Measurements from ENCODE around the gene DNM2. TPM values are rescaled to one million over a fixed set of nuclear protein-coding genes. Genes with fewer than 3 reads are reported as not detected.

The DNM2 gene
- total RNA-seq, 1 experiment from 2014 or later: 131 TPM

DNA sequence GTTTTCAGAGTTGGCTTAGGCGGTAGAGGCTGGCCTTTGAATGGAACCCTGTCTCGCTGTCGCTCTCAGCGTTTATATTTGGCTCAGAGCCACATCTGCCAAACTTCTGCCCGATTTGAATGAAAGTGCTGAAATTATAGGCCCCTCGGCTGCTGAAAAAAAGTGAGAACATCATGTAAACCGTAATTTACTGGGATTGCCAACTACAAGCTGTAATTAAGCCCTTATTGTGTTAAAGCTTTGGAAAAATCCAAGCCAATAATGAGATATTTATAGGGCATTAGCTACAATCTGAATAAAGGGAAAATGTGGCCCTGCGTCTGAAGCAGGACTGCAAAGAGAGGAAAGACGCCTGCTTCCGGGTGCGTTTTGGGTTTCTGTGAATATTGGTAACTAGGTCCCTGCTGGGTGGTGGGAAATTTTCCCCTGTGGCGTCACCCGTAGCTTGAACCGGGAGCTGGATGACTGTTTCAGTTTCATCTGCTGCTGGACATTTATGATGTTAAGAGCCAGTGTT, 9.9 kb downstream of the DNM2 start (continued):
- TF ChIP-seq, protein P1, sequence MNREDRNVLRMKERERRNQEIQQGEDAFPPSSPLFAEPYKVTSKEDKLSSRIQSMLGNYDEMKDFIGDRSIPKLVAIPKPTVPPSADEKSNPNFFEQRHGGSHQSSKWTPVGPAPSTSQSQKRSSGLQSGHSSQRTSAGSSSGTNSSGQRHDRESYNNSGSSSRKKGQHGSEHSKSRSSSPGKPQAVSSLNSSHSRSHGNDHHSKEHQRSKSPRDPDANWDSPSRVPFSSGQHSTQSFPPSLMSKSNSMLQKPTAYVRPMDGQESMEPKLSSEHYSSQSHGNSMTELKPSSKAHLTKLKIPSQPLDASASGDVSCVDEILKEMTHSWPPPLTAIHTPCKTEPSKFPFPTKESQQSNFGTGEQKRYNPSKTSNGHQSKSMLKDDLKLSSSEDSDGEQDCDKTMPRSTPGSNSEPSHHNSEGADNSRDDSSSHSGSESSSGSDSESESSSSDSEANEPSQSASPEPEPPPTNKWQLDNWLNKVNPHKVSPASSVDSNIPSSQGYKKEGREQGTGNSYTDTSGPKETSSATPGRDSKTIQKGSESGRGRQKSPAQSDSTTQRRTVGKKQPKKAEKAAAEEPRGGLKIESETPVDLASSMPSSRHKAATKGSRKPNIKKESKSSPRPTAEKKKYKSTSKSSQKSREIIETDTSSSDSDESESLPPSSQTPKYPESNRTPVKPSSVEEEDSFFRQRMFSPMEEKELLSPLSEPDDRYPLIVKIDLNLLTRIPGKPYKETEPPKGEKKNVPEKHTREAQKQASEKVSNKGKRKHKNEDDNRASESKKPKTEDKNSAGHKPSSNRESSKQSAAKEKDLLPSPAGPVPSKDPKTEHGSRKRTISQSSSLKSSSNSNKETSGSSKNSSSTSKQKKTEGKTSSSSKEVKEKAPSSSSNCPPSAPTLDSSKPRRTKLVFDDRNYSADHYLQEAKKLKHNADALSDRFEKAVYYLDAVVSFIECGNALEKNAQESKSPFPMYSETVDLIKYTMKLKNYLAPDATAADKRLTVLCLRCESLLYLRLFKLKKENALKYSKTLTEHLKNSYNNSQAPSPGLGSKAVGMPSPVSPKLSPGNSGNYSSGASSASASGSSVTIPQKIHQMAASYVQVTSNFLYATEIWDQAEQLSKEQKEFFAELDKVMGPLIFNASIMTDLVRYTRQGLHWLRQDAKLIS (CRISPR knock-in tag; IDR thresholded peaks at IDR 0.05; ENCODE audit: borderline replicate concordance): no peak
- TF ChIP-seq MXD4 (CRISPR knock-in tag; IDR thresholded peaks at IDR 0.05; ENCODE audit: borderline replicate concordance) (no peak), ATF3 (CRISPR knock-in tag; conservative IDR thresholded peaks at IDR 0.05) (no peak)

DNA sequence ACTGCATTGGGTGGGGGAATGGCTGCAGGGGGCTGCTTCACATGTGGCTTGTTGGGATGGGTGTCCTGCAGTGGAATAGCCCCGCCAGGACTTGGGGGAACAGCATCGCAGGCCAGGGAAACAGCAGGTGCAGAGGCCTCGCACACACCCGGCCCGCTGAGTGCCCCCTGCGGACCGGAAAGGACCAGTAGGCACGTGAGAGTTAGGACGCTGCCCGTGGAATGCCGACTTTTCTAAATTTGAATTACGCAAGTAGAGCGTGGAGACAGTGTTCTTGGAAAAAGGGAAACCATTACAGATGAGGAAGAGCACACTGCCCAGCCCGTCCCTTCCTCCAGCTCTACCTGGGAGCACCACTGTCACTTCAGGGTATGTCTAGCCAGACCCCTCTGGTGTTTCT, 11.5 kb downstream of the DNM2 start:
- no peak overlapping the region for H3K4me3 Mint-ChIP-seq
- ATAC-seq (no peak), DNase-seq (ENCODE audit: low spot score) (no peak)
- H3K27ac Mint-ChIP-seq: no peak overlapping the region
- ChIA-PET CTCF (interaction anchor here (2.9 kb wide), 1 partner anchor 12 kb away, joined by 17 read pairs; the partner anchor contains the start of gene DNM2), POLR2A (no interaction called here)
- H3K27me3 Mint-ChIP-seq (ENCODE audit: low read depth): no peaks in the 10 kb centered on the region
- TF ChIP-seq SP1 (CRISPR knock-in tag; conservative IDR thresholded peaks at IDR 0.05): no peak
- no peak for TF ChIP-seq NR3C1 (CRISPR knock-in tag; conservative IDR thresholded peaks at IDR 0.05; ENCODE audit: low read depth)
- H3K36me3 Mint-ChIP-seq: peaks cover 3% of the 10 kb centered on the region; the same call in 1 of the 2 replicates
- 0 out of 2 replicates have a peak, but pooled peaks cover 3% of the 10 kb centered on the region for H3K4me1 Mint-ChIP-seq
- H3K9me3 Mint-ChIP-seq: no peaks in the 10 kb centered on the region

GRCh38 chr19:10730932-10731331, 13.1 kb downstream of the DNM2 start:
- H3K27ac Mint-ChIP-seq: peak overlapping the region; percentile 49; the same call in 1 of the 2 replicates
- H3K9me3 Mint-ChIP-seq: no peaks in the 10 kb centered on the region
- ATAC-seq: no peak
- ChIA-PET CTCF (interaction anchor here (2.9 kb wide), 1 partner anchor 14 kb away, joined by 17 read pairs; the partner anchor contains the start of gene DNM2), POLR2A (interaction anchor here (0.7 kb wide), 1 partner anchor 17 kb away, joined by 4 read pairs; no protein-coding TSS in a partner anchor)
- 0 out of 2 replicates have a peak, but pooled peaks cover 3% of the 10 kb centered on the region for H3K4me1 Mint-ChIP-seq
- TF ChIP-seq ESRRA (CRISPR knock-in tag; IDR thresholded peaks at IDR 0.05; ENCODE audit: borderline replicate concordance) (no peak), ZNF671 (CRISPR knock-in tag; IDR thresholded peaks at IDR 0.05) (no peak), ATF3 (CRISPR knock-in tag; conservative IDR thresholded peaks at IDR 0.05) (no peak), ZNF219 (CRISPR knock-in tag; IDR thresholded peaks at IDR 0.05; ENCODE audit: borderline replicate concordance) (no peak)
- TF ChIP-seq, protein P2, sequence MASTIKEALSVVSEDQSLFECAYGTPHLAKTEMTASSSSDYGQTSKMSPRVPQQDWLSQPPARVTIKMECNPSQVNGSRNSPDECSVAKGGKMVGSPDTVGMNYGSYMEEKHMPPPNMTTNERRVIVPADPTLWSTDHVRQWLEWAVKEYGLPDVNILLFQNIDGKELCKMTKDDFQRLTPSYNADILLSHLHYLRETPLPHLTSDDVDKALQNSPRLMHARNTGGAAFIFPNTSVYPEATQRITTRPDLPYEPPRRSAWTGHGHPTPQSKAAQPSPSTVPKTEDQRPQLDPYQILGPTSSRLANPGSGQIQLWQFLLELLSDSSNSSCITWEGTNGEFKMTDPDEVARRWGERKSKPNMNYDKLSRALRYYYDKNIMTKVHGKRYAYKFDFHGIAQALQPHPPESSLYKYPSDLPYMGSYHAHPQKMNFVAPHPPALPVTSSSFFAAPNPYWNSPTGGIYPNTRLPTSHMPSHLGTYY (CRISPR knock-in tag; IDR thresholded peaks at IDR 0.05): no peak
- H3K4me3 Mint-ChIP-seq: no peak overlapping the region
- no peaks in the 10 kb centered on the region for H3K27me3 Mint-ChIP-seq (ENCODE audit: low read depth)
- DNase-seq (ENCODE audit: low spot score): no peak
- H3K36me3 Mint-ChIP-seq: peaks cover 3% of the 10 kb centered on the region; the same call in 1 of the 2 replicates

- no peak overlapping the region for H3K4me3 Mint-ChIP-seq
- ChIA-PET CTCF (interaction anchor here (1.2 to 1.6 kb wide), 2 partner anchors 123 to 125 kb away, joined by 5 to 6 read pairs; no protein-coding TSS in a partner anchor), POLR2A (no interaction called here)
- peaks cover 3% of the 10 kb centered on the region for H3K36me3 Mint-ChIP-seq
- H3K9me3 Mint-ChIP-seq: peaks cover 7% of the 10 kb centered on the region
- no peak for DNase-seq (ENCODE audit: low spot score)
- peaks cover 8% of the 10 kb centered on the region; the same call in 1 of the 2 replicates for H3K4me1 Mint-ChIP-seq
- no peak for ATAC-seq
- no peak overlapping the region for H3K27ac Mint-ChIP-seq
- H3K27me3 Mint-ChIP-seq (ENCODE audit: low read depth): no peaks in the 10 kb centered on the region
- TF ChIP-seq FOXP1 (CRISPR knock-in tag; IDR thresholded peaks at IDR 0.05; ENCODE audit: borderline replicate concordance) (no peak), KAT7 (CRISPR knock-in tag; IDR thresholded peaks at IDR 0.05; ENCODE audit: borderline replicate concordance) (no peak), ELF4 (CRISPR knock-in tag; IDR thresholded peaks at IDR 0.05; ENCODE audit: low read depth) (no peak), USF2 (CRISPR knock-in tag; IDR thresholded peaks at IDR 0.05) (no peak), ZNF425 (CRISPR knock-in tag; conservative IDR thresholded peaks at IDR 0.05) (no peak)
- TF ChIP-seq, protein P3, sequence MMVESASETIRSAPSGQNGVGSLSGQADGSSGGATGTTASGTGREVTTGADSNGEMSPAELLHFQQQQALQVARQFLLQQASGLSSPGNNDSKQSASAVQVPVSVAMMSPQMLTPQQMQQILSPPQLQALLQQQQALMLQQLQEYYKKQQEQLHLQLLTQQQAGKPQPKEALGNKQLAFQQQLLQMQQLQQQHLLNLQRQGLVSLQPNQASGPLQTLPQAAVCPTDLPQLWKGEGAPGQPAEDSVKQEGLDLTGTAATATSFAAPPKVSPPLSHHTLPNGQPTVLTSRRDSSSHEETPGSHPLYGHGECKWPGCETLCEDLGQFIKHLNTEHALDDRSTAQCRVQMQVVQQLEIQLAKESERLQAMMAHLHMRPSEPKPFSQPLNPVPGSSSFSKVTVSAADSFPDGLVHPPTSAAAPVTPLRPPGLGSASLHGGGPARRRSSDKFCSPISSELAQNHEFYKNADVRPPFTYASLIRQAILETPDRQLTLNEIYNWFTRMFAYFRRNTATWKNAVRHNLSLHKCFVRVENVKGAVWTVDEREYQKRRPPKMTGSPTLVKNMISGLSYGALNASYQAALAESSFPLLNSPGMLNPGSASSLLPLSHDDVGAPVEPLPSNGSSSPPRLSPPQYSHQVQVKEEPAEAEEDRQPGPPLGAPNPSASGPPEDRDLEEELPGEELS (CRISPR knock-in tag; IDR thresholded peaks at IDR 0.05): no peak
- TF ChIP-seq, protein P4, sequence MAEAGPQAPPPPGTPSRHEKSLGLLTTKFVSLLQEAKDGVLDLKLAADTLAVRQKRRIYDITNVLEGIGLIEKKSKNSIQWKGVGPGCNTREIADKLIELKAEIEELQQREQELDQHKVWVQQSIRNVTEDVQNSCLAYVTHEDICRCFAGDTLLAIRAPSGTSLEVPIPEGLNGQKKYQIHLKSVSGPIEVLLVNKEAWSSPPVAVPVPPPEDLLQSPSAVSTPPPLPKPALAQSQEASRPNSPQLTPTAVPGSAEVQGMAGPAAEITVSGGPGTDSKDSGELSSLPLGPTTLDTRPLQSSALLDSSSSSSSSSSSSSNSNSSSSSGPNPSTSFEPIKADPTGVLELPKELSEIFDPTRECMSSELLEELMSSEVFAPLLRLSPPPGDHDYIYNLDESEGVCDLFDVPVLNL (CRISPR knock-in tag; IDR thresholded peaks at IDR 0.05; ENCODE audit: borderline replicate concordance, low read depth): no peak
Observed at GRCh38 chr19:10735741-10736140, 17.9 kb downstream of the DNM2 start.

Measured in WTC11 (cell line).